ENCODE results near the gene CAVIN2. TPM values are rescaled to one million over a fixed set of nuclear protein-coding genes. Genes with fewer than 3 reads are reported as not detected.

Gene CAVIN2
- polyA plus RNA-seq, 1 donor from 2014 or later = not detected

GRCh38 chr2:191799526-191799925, 47.4 kb downstream of the CAVIN2 start:
- no peak overlapping the region for H3K4me2 ChIP-seq (ENCODE audit: low read length)
- H3K4me3 ChIP-seq (ENCODE audit: low read length) = no peak overlapping the region
- no peaks in the 10 kb centered on the region for H3K9me2 ChIP-seq (ENCODE audit: insufficient read depth, low read length)
- H4K20me1 ChIP-seq (ENCODE audit: insufficient read depth) = no peaks in the 10 kb centered on the region
- H2AFZ ChIP-seq (ENCODE audit: low read depth, low read length) = no peak overlapping the region
- no peaks in the 10 kb centered on the region for H3K79me2 ChIP-seq (replicated peaks; ENCODE audit: insufficient read depth, low read length)
- H3K36me3 ChIP-seq (ENCODE audit: insufficient read depth, low read length) = no peaks in the 10 kb centered on the region
- H3K27me3 ChIP-seq (ENCODE audit: insufficient read depth, low read depth, low read length) = no peaks in the 10 kb centered on the region
- H3K9me3 ChIP-seq (ENCODE audit: low read length) = no peaks in the 10 kb centered on the region
- no peak overlapping the region for H3K9ac ChIP-seq (ENCODE audit: low read length)
- TF ChIP-seq SMC3 (conservative IDR thresholded peaks at IDR 0.05; ENCODE audit: poor library complexity) (no peak), RAD21 (conservative IDR thresholded peaks at IDR 0.05) (no peak)
- TF ChIP-seq, protein P1, sequence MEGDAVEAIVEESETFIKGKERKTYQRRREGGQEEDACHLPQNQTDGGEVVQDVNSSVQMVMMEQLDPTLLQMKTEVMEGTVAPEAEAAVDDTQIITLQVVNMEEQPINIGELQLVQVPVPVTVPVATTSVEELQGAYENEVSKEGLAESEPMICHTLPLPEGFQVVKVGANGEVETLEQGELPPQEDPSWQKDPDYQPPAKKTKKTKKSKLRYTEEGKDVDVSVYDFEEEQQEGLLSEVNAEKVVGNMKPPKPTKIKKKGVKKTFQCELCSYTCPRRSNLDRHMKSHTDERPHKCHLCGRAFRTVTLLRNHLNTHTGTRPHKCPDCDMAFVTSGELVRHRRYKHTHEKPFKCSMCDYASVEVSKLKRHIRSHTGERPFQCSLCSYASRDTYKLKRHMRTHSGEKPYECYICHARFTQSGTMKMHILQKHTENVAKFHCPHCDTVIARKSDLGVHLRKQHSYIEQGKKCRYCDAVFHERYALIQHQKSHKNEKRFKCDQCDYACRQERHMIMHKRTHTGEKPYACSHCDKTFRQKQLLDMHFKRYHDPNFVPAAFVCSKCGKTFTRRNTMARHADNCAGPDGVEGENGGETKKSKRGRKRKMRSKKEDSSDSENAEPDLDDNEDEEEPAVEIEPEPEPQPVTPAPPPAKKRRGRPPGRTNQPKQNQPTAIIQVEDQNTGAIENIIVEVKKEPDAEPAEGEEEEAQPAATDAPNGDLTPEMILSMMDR (IDR thresholded peaks at IDR 0.05; ENCODE audit: poor library complexity, severe bottlenecking) = no peak
- no peak overlapping the region for H3K27ac ChIP-seq (ENCODE audit: low read length)
- no peaks in the 10 kb centered on the region for H3F3A ChIP-seq (ENCODE audit: insufficient read depth, low read length, poor library complexity, severe bottlenecking)

- no peaks in the 10 kb centered on the region for H3K9me2 ChIP-seq (ENCODE audit: insufficient read depth, low read length)
- no peak overlapping the region for H3K4me3 ChIP-seq (ENCODE audit: low read length)
- H4K20me1 ChIP-seq (ENCODE audit: insufficient read depth) = no peaks in the 10 kb centered on the region
- H3K9me3 ChIP-seq (ENCODE audit: low read length) = no peaks in the 10 kb centered on the region
- H3K4me2 ChIP-seq (ENCODE audit: low read length) = no peak overlapping the region
- H3F3A ChIP-seq (ENCODE audit: insufficient read depth, low read length, poor library complexity, severe bottlenecking) = no peaks in the 10 kb centered on the region
- H3K27ac ChIP-seq (ENCODE audit: low read length) = no peak overlapping the region
- H2AFZ ChIP-seq (ENCODE audit: low read depth, low read length) = no peak overlapping the region
- H3K79me2 ChIP-seq (replicated peaks; ENCODE audit: insufficient read depth, low read length) = no peaks in the 10 kb centered on the region
- no peak overlapping the region for H3K9ac ChIP-seq (ENCODE audit: low read length)
- H3K27me3 ChIP-seq (ENCODE audit: insufficient read depth, low read depth, low read length) = no peaks in the 10 kb centered on the region
- TF ChIP-seq MXI1 (conservative IDR thresholded peaks at IDR 0.05; ENCODE audit: poor library complexity, severe bottlenecking) (no peak), RAD21 (conservative IDR thresholded peaks at IDR 0.05) (no peak)
- H3K36me3 ChIP-seq (ENCODE audit: insufficient read depth, low read length) = no peaks in the 10 kb centered on the region
Measured at GRCh38 chr2:191797942-191798876, 48.7 kb downstream of the CAVIN2 start.

GRCh38 chr2:191797500-191797899, 49.4 kb downstream of the CAVIN2 start:
- H3K9ac ChIP-seq (ENCODE audit: low read length) = no peak overlapping the region
- no peaks in the 10 kb centered on the region for H4K20me1 ChIP-seq (ENCODE audit: insufficient read depth)

More at GRCh38 chr2:191797500-191797899, 49.4 kb downstream of the CAVIN2 start:
- no peaks in the 10 kb centered on the region for H3K9me2 ChIP-seq (ENCODE audit: insufficient read depth, low read length)
- H3K79me2 ChIP-seq (replicated peaks; ENCODE audit: insufficient read depth, low read length) = no peaks in the 10 kb centered on the region
- no peak overlapping the region for H3K4me3 ChIP-seq (ENCODE audit: low read length)
- TF ChIP-seq RAD21 (conservative IDR thresholded peaks at IDR 0.05) = no peak
- no peak for TF ChIP-seq MXI1 (conservative IDR thresholded peaks at IDR 0.05; ENCODE audit: poor library complexity, severe bottlenecking)
- TF ChIP-seq, protein P1 (IDR thresholded peaks at IDR 0.05; ENCODE audit: poor library complexity, severe bottlenecking) = no peak
- no peak for TF ChIP-seq POLR2AphosphoS5 (IDR thresholded peaks at IDR 0.05)
- no peak for TF ChIP-seq EZH2 (IDR thresholded peaks at IDR 0.05; ENCODE audit: borderline replicate concordance, insufficient read depth, low read length, poor library complexity, severe bottlenecking)
- TF ChIP-seq, protein P2, sequence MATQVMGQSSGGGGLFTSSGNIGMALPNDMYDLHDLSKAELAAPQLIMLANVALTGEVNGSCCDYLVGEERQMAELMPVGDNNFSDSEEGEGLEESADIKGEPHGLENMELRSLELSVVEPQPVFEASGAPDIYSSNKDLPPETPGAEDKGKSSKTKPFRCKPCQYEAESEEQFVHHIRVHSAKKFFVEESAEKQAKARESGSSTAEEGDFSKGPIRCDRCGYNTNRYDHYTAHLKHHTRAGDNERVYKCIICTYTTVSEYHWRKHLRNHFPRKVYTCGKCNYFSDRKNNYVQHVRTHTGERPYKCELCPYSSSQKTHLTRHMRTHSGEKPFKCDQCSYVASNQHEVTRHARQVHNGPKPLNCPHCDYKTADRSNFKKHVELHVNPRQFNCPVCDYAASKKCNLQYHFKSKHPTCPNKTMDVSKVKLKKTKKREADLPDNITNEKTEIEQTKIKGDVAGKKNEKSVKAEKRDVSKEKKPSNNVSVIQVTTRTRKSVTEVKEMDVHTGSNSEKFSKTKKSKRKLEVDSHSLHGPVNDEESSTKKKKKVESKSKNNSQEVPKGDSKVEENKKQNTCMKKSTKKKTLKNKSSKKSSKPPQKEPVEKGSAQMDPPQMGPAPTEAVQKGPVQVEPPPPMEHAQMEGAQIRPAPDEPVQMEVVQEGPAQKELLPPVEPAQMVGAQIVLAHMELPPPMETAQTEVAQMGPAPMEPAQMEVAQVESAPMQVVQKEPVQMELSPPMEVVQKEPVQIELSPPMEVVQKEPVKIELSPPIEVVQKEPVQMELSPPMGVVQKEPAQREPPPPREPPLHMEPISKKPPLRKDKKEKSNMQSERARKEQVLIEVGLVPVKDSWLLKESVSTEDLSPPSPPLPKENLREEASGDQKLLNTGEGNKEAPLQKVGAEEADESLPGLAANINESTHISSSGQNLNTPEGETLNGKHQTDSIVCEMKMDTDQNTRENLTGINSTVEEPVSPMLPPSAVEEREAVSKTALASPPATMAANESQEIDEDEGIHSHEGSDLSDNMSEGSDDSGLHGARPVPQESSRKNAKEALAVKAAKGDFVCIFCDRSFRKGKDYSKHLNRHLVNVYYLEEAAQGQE (IDR thresholded peaks at IDR 0.05; ENCODE audit: borderline replicate concordance) = no peak
- TF ChIP-seq SMC3 (conservative IDR thresholded peaks at IDR 0.05; ENCODE audit: poor library complexity) = no peak
- H3F3A ChIP-seq (ENCODE audit: insufficient read depth, low read length, poor library complexity, severe bottlenecking) = no peaks in the 10 kb centered on the region
- no peaks in the 10 kb centered on the region for H3K9me3 ChIP-seq (ENCODE audit: low read length)
- no peak overlapping the region for H2AFZ ChIP-seq (ENCODE audit: low read depth, low read length)
- no peaks in the 10 kb centered on the region for H3K36me3 ChIP-seq (ENCODE audit: insufficient read depth, low read length)
- H3K27me3 ChIP-seq (ENCODE audit: insufficient read depth, low read depth, low read length) = no peaks in the 10 kb centered on the region
- H3K27ac ChIP-seq (ENCODE audit: low read length) = no peak overlapping the region
- H3K4me2 ChIP-seq (ENCODE audit: low read length) = no peak overlapping the region
